Measurements from ENCODE around the gene PIKFYVE.

GRCh38 chr2:208399201-208399600 lies 133.1 kb downstream of the PIKFYVE start:
- no peak for TF ChIP-seq CTCF (IDR thresholded peaks at IDR 0.05; ENCODE audit: insufficient read depth, low read depth, low read length)
- TF ChIP-seq EZH2 (IDR thresholded peaks at IDR 0.05; ENCODE audit: insufficient read depth, low read length) = no peak

Data from astrocyte (in vitro differentiated cells and primary cell).